GM20000 (cell line): ENCODE data around the gene PITX2.

ENCODE experiments used
- DNase-seq: peaks from one replicate; pipeline ENCODE4 v3.0.0; 2012; ENCODE audit warnings: low spot score
- TF ChIP-seq, protein P1 (sequence below): IDR thresholded peaks from 2 replicates; pipeline ENCODE4 v1.5.1; 2012; ENCODE audit warnings: mild to moderate bottlenecking, control low read depth; ENCODE audit errors: extremely low read depth, missing control alignments

Gene PITX2

DNA sequence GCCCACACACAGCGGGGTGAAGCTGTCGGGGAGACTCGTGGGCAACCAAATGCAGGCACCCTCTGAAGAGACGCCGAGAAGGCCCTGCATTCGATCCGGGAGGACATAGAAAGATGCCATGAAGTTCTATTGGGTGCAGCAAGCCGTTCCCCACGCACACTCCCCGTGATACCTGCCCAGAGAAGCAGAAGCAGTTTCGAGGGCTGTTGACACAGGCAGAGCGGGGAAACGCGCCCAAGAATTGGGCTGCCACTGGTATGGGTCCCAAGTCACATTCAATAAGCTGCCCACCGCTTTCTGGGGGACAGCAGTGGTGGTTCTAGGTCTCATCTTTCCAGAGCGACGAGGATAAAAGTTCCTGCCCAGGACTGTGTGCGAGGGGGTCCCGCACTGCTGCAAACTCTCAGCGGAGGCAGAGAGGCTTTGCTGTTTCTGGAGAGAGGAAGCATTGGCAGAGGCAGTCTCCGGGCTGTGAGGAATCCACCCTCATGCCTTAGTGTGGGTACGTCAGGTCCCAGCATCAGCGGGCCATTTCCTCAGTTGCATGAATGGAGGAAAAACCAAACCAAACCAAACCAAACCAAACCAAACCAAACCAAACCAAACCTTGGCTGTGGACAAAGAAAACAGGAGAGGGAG lies 10.1 kb downstream of the PITX2 start:
- DNase-seq = no peak
- TF ChIP-seq, protein P1, sequence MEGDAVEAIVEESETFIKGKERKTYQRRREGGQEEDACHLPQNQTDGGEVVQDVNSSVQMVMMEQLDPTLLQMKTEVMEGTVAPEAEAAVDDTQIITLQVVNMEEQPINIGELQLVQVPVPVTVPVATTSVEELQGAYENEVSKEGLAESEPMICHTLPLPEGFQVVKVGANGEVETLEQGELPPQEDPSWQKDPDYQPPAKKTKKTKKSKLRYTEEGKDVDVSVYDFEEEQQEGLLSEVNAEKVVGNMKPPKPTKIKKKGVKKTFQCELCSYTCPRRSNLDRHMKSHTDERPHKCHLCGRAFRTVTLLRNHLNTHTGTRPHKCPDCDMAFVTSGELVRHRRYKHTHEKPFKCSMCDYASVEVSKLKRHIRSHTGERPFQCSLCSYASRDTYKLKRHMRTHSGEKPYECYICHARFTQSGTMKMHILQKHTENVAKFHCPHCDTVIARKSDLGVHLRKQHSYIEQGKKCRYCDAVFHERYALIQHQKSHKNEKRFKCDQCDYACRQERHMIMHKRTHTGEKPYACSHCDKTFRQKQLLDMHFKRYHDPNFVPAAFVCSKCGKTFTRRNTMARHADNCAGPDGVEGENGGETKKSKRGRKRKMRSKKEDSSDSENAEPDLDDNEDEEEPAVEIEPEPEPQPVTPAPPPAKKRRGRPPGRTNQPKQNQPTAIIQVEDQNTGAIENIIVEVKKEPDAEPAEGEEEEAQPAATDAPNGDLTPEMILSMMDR = no peak

DNA sequence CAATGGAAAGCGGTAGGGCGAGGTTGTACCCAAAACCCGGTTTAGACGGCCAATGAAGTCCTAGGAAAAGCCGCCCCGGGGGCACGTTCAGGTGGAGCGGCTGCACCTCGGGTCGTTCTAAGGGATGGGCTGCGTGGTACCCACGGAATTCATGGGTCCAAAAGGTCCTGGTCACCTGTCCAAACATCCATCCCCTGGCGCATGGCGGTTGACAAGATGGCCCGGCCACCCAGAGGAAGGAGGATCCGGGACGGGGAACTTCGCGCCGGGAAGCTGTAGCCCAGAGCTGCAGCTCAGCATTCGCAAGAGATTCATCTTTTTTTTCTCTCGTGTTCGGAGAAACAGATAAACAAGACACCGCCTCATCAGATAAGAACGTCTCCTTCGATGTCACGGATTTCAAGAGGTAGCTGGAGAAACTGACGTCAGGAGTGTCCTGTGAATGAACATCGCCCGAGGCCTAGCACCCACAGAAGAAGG lies 10.9 kb downstream of the PITX2 start:
- TF ChIP-seq, protein P1 = no peak
- DNase-seq = no peak

DNA sequence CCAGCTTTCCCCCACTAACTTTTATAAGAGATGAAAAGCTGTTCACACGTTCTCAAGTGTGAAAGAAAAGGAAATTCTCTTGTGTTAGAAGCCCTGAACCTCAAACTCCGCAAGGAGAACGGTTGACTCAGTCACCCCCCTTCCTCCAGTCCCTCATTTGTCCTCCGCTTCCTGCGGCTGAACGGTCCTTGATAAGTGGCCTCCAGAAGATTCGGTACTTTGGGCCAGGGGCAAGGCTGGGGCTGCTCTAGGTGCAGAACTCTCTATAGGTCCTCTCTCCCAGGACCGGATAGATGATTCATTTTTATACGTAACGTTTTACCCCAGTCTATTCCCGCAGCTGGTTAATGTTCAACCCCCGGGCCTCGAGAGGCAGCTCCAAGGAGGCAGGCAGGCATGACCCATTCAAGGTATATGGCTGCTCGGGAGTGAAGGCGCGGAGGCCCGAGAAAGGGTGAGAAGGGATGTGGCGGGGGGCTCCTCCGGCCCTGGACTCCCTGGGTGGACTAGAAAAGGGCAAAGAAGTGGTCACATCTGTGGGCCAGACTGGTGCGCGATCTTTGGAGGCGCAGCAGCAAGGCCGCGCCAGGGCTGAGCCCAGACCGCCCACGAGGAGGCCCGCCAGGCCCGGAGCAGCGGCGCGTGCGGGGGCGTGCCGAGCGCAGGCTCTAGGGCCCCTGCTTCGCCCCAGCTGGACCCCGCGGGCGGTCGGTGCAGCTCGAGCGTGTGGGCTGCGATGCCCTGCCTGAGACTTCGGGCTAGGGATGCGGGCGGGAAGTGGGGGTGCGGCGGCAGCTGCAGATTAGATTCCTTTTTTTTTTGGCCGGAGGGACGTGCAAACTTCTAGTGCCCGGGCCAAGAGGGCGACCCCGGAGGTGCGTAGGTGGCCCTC lies 11.7 kb downstream of the PITX2 start:
- no peak for DNase-seq
- TF ChIP-seq, protein P1 = no peak

DNA sequence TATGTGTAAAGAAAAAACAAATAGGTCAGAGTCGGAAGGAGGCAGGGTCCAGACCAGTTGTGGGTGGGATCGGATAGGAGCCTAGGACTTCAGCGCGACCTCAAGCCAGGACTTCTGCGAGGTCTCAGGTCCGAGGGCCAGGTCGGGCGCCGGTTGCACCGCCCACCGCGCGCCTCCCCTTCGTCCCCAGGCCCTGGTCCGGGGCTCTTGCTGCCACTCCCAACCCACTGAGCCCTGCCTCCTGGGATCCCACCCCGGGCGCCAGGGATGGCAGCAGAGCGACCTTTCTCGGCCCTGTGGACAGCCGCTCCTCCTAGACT lies 12.3 kb downstream of the PITX2 start:
- no peak for DNase-seq
- TF ChIP-seq, protein P1 = no peak

DNA sequence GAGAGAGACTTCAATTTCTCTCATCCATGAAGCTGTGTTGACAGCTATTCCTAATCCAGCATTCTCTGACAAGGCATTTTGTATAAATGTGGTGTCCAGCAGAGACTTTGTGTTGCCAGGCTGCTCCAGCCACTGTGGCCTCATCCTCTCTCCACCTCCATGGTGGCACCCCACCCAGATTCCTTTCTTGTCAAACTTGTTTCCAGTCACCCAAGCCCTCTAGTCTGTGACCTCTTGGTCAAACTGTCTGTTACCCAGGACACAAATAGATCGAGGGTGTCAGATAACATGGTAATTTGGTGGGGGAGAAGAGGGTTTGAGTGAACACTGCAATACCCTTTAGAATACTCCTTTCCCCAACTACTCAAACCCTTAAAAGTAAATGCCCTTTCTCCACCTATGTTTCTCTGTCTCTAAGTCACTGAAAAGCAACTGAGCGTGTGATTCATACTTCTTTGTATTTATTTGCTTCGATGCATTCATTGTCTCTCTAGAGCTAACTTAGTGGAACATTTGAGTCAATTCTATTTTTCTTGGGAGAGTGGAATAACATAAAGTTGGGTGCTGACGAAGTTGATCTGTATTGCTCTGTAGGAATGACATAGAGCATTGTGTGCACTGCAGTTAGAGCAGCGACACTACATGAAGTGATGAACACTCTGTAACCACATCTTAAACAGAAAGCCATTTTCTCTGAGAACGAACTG lies 13.7 kb downstream of the PITX2 start:
- DNase-seq = no peak
- TF ChIP-seq, protein P1 = no peak

DNA sequence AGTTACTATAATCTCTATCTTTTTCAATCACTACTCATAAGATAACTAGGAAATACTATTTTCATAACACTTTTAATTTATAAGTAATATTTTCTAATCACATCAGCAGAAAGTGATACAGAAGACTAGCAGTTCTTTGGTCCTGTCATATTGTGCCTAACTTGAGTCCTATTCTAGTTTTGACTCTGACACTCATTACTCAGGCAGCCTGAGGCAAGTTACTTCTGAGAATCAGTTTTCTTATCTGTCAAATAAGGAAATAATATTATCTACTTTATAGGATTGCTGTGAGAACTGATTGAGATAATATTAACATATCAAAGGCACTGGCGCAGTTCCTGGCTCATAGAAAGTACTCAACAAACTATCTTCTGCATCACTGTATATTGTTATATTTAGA lies 17.8 kb downstream of the PITX2 start:
- no peak for DNase-seq
- TF ChIP-seq, protein P1 = no peak

DNA sequence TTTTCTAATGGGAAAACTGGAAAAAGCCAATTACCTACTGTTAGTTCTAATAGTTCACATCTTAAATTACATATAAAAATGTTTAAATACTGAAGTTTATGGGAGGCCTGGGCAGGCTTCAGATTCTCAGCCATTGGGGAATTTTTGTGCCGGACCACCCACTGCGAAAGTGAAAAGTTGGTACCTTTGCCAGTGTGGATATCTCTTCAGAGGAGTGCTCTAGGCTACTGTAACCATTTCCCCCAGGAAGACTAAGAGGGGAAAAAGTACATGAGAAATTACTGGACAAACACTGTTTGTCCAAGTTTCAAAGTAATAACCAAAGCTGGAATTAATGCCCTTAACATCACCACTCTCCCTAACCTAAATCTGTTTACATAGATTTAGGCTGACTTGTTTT lies 20.8 kb downstream of the PITX2 start:
- DNase-seq = no peak
- TF ChIP-seq, protein P1 = no peak
